ENCODE measurements around the gene RNF114. TPM values are rescaled to one million over a fixed set of nuclear protein-coding genes. Genes with fewer than 3 reads are reported as not detected.
A peak's percentile ranks its signal among the peaks of the same experiment; 100 is the strongest.

Gene RNF114
- total RNA-seq, 1 donor from 2014 or later, result 35.0 TPM

DNA sequence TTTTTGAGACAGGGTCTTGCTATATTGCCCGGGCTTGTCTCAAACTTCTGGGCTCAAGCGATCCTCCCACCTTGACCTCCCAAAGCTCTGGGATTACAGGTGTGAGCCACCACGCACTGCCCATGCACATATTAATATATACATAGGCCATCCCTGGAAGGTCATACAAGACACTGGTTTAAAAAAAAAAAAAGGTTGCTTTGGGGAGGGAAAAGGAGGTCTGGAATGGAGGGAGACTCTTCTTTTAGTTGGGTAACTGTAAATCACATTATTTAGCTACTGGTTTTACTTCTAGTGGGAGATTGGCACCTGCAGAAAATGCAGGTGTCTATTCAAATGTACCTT is 42.5 kb downstream of the RNF114 start:
- H3K9ac ChIP-seq (ENCODE audit: low read depth in 1 of 3, low read length in 3 of 3), result peak overlapping the region in 1 of 3 donors; percentile 66
- no peaks in the 10 kb centered on the region for H3K36me3 ChIP-seq (ENCODE audit: control insufficient read depth in 3 of 3, insufficient read depth in 3 of 3, low read length in 3 of 3)
- H3K9me3 ChIP-seq (ENCODE audit: control insufficient read depth in 3 of 3, low read length in 3 of 3), result no peaks in the 10 kb centered on the region
- peak overlapping the region in 1 of 3 donors; percentile 56 for H3K4me3 ChIP-seq (ENCODE audit: low read length in 3 of 3)
- H3K4me1 ChIP-seq (ENCODE audit: control insufficient read depth in 3 of 3, insufficient read depth in 3 of 3, low read length in 3 of 3), result peaks cover 14 to 22% (median 19%) of the 10 kb centered on the region in 3 donors
- H3K27ac ChIP-seq (ENCODE audit: low read depth, low read length), result no peak overlapping the region
- no peaks in the 10 kb centered on the region for H3K27me3 ChIP-seq (ENCODE audit: control insufficient read depth in 3 of 3, insufficient read depth in 3 of 3, low read length in 3 of 3)

DNA sequence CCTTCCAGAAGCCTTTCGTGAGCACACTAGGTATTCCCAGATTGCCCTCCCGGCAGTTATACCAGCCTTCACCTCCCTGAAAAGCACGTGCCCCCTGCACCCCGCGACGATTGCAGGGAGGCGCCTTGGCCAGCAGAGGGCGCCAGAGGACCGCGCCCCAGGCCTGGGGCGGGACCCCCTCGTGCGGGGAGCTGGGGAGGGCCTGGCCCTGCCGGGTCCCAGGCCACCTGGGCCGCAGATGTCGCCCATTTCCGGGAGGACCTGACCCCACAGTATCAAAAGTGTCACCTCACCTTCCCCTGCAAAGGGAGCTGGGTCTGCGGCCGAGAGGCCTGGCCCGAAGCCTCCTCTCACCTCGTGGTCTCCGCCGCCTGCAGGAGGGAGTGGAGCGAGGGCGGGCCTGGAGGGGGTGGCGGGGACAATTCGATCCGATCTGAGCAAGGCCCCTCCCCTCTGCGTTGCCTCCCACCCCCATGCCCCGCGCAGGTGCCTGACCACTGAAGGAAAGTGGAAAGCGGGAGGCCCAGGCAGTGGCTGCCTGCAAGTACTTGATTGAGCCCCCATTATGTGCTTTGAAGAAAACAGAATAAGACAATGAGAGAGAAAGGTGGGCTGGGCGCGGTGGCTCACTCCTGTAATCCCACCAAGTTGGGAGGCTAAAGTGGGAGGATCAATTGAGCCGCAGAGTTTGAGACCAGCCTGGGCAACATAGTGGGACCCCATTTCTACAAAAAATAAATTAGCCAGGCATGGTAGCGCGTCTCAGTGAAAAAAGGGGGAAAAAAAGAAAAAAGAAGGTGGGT is 43.0 kb downstream of the RNF114 start:
- no peaks in the 10 kb centered on the region for H3K9me3 ChIP-seq (ENCODE audit: control insufficient read depth in 3 of 3, low read length in 3 of 3)
- peaks cover 20 to 28% (median 24%) of the 10 kb centered on the region in 3 donors for H3K4me1 ChIP-seq (ENCODE audit: control insufficient read depth in 3 of 3, insufficient read depth in 3 of 3, low read length in 3 of 3)
- no peaks in the 10 kb centered on the region for H3K36me3 ChIP-seq (ENCODE audit: control insufficient read depth in 3 of 3, insufficient read depth in 3 of 3, low read length in 3 of 3)
- H3K27me3 ChIP-seq (ENCODE audit: control insufficient read depth in 3 of 3, insufficient read depth in 3 of 3, low read length in 3 of 3), result no peaks in the 10 kb centered on the region
- no peak overlapping the region for H3K27ac ChIP-seq (ENCODE audit: low read depth, low read length)
- H3K4me3 ChIP-seq (ENCODE audit: low read length in 3 of 3), result peak overlapping the region; percentile 48 to 66 (median 56)
- peak overlapping the region in 1 of 3 donors; percentile 66 for H3K9ac ChIP-seq (ENCODE audit: low read depth in 1 of 3, low read length in 3 of 3)

DNA sequence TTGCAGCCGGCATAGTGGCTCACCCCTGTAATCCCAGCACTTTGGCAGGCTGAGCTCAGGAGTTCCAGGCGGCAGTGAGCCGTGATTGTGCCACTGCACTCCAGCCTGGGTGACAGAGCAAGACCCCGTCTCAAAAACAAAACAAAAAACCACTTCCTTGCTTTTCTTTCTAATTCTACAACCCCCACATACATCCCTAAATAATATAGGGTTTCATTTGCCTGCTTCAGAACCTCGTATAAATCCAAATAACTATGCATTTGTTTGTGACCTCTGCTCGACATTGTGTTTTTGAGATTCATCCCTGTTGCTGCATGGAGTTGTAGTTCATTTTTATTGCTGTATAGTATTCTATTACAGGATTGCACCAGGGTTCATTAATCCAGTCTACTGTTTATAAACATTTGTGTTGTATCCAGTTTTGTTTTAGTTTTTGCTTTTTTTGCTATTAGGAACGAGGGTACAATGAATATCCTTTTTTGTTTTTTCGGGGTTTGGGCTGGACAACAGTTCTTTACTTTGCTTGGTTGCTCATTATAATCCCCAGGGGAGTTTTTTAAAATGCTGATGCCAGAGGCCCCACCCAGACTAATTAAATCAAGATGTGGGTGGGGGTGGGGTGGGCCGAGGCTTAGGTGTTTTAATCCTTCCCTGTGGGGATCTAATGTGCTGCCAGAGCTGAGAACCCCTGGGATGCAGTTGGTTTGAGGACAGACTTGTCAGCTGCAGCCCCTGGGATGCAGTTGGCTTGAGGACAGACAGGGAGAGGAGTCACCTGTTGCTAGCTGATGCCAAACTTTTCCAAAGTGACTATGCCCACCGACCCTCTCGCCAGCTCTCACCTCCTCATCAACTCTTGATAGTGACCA is 44.2 kb downstream of the RNF114 start:
- Histone ChIP-seq H3K27ac (ENCODE audit: low read depth, low read length) (no peak overlapping the region), H3K9me3 (ENCODE audit: control insufficient read depth in 3 of 3, low read length in 3 of 3) (no peaks in the 10 kb centered on the region), H3K4me1 (ENCODE audit: control insufficient read depth in 3 of 3, insufficient read depth in 3 of 3, low read length in 3 of 3) (peaks cover 31 to 39% (median 36%) of the 10 kb centered on the region in 3 donors), H3K9ac (ENCODE audit: low read depth in 1 of 3, low read length in 3 of 3) (peak overlapping the region in 1 of 3 donors; percentile 25), H3K27me3 (ENCODE audit: control insufficient read depth in 3 of 3, insufficient read depth in 3 of 3, low read length in 3 of 3) (no peaks in the 10 kb centered on the region), H3K4me3 (ENCODE audit: low read length in 3 of 3) (no peak overlapping the region), H3K36me3 (ENCODE audit: control insufficient read depth in 3 of 3, insufficient read depth in 3 of 3, low read length in 3 of 3) (no peaks in the 10 kb centered on the region)

DNA sequence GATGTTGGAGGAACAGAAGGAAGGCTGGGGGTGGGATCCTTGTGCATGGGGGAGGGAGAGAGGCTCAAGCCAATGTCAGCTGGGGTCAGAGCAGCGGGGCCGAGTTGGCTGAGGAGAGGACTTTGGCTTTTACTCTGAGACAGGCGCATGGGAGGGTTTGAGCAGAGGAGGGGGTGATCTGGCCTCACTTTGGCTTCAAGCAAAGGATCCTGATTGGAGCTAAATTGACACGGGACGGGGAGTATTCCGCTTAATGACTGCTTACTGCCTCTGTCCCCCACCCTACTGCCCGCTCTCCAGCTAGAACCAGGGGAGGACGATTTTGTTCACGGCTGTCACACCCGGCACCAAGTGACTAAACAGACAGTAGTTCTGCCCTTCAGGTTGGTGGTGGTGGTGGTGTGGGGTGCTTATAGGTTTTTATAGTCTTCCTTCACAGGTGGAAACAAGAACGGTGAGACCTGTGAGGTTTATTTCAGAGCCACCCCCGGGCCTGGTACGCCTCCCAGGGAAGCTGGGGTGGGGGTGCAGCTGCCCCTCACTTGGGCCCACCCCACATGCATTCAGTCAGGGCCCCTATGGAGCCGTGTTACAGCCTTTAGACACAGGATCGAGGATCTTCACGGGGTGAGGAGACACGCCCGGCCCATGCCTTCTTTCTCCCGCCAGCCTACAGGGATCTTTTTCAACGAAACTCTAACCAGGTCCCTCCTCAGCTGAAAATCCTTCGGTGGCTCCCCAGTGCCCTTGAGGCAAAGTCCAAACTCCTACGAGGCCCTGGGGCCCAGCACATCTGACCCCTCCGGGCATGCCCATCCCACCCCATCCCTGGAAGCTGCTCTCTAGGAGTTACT is 45.2 kb downstream of the RNF114 start:
- H3K9me3 ChIP-seq (ENCODE audit: control insufficient read depth in 3 of 3, low read length in 3 of 3), result no peaks in the 10 kb centered on the region
- H3K36me3 ChIP-seq (ENCODE audit: control insufficient read depth in 3 of 3, insufficient read depth in 3 of 3, low read length in 3 of 3), result no peaks in the 10 kb centered on the region
- H3K27ac ChIP-seq (ENCODE audit: low read depth, low read length), result no peak overlapping the region
- peaks cover 42 to 49% (median 44%) of the 10 kb centered on the region in 3 donors for H3K4me1 ChIP-seq (ENCODE audit: control insufficient read depth in 3 of 3, insufficient read depth in 3 of 3, low read length in 3 of 3)
- H3K9ac ChIP-seq (ENCODE audit: low read depth in 1 of 3, low read length in 3 of 3), result no peak overlapping the region
- no peak overlapping the region for H3K4me3 ChIP-seq (ENCODE audit: low read length in 3 of 3)
- H3K27me3 ChIP-seq (ENCODE audit: control insufficient read depth in 3 of 3, insufficient read depth in 3 of 3, low read length in 3 of 3), result no peaks in the 10 kb centered on the region

DNA sequence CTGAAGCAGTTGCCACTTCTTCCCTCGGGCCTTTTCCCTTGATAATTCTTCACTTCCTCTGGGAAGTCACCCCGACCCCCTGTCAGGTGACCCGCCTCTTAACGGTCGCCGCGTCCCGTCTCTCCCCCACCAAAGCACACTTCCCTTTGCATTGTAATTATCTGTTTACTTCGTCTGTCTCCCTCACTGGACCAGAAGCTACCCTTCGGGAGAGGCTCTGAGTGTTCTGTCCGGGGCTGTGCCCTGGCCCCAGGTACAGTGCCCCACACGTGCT is 45.8 kb downstream of the RNF114 start:
- no peaks in the 10 kb centered on the region for H3K36me3 ChIP-seq (ENCODE audit: control insufficient read depth in 3 of 3, insufficient read depth in 3 of 3, low read length in 3 of 3)
- peak overlapping the region in 2 of 3 donors; percentile 23 to 60 for H3K9ac ChIP-seq (ENCODE audit: low read depth in 1 of 3, low read length in 3 of 3)
- no peak overlapping the region for H3K27ac ChIP-seq (ENCODE audit: low read depth, low read length)
- H3K4me3 ChIP-seq (ENCODE audit: low read length in 3 of 3), result peak overlapping the region in 2 of 3 donors; percentile 52 to 56
- peaks cover 45 to 49% (median 48%) of the 10 kb centered on the region in 3 donors for H3K4me1 ChIP-seq (ENCODE audit: control insufficient read depth in 3 of 3, insufficient read depth in 3 of 3, low read length in 3 of 3)
- no peaks in the 10 kb centered on the region for H3K27me3 ChIP-seq (ENCODE audit: control insufficient read depth in 3 of 3, insufficient read depth in 3 of 3, low read length in 3 of 3)
- no peaks in the 10 kb centered on the region for H3K9me3 ChIP-seq (ENCODE audit: control insufficient read depth in 3 of 3, low read length in 3 of 3)

DNA sequence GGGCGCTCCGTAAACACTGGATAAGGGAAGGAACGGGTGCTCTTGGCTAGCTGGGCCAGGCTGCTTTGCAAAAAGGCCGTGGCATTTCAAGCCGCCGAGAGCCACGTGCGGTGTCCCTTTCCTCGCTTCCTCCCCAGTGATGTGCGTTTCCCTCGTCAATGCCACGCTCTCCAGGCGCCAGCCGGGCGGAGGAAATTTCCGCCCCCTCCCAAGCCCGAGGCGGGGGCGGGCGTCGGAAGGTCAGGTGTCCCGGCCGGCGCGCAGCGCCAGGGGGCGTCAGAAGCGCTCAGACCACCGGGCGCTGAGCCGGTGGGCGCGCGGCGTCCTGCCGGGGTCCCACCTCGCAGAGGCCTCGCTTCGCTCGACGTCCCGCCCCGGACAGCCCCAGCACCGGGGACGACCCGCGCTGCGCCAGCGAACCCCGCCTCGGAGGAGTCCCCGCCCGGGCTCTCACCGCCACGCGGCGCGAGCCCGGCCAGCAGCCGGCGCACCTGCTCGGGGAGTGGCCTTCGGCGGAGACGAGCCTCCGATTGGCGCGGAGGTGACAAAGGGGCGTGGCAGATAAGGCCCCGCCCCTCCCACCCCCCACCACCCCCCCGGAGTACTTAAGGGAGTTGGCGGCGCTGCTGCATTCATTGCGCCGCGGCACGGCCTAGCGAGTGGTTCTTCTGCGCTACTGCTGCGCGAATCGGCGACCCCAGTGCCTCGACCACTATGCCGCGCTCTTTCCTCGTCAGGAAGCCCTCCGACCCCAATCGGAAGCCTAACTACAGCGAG is 46.3 kb downstream of the RNF114 start, which contains the start of gene SNAI1:
SNAI1 (plus strand) TSS at position 635 of the 777 bp plus-strand sequence; CDS start at position 715, 80 bp downstream.
- no peaks in the 10 kb centered on the region for H3K27me3 ChIP-seq (ENCODE audit: control insufficient read depth in 3 of 3, insufficient read depth in 3 of 3, low read length in 3 of 3)
- peak within 1 kb of the TSS; percentile 79 to 88 (median 79) for H3K9ac ChIP-seq (ENCODE audit: low read depth in 1 of 3, low read length in 3 of 3)
- peaks cover 45 to 53% (median 50%) of the 10 kb centered on the region in 3 donors for H3K4me1 ChIP-seq (ENCODE audit: control insufficient read depth in 3 of 3, insufficient read depth in 3 of 3, low read length in 3 of 3)
- no peaks in the 10 kb centered on the region for H3K9me3 ChIP-seq (ENCODE audit: control insufficient read depth in 3 of 3, low read length in 3 of 3)
- H3K36me3 ChIP-seq (ENCODE audit: control insufficient read depth in 3 of 3, insufficient read depth in 3 of 3, low read length in 3 of 3), result no peaks in the 10 kb centered on the region
- H3K4me3 ChIP-seq (ENCODE audit: low read length in 3 of 3), result peak within 1 kb of the TSS; percentile 72 to 81 (median 78)
- peak within 1 kb of the TSS; percentile 60 for H3K27ac ChIP-seq (ENCODE audit: low read depth, low read length)

DNA sequence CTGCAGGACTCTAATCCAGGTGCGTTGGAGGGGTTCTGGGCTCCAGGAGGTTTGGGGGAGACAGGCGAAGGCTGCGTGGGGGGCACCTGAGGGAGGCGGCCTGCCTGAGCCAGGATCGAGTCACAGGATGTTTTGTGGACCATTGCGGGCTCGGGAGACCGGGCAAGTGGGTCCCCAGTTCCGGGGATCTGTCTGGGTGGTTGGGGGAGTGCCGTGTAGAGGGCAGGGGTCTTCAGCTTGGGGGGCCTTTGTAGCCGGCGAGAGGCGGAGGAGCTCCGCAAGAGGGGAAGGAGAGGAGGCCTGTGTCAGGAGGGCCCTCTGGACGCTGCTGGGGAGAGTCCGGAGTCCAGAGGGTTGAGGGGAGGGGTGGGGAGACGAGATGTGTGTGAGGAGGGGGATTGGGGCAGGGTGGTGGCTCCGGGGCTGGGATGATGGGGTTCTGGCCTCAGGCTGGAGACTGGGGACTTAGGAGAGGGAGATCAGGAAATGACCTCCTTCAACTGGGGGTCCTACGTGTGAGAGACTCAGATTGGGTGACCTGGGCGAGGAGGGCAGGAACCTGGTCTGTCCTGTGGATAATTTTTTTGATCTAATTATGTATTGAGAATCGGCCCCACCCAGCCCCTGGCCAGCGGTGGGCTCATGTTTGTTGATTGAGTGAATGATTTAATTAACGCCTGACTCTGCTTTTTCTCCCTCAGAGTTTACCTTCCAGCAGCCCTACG is 47.1 kb downstream of the RNF114 start:
- H3K9ac ChIP-seq (ENCODE audit: low read depth in 1 of 3, low read length in 3 of 3), result peak overlapping the region; percentile 79 to 88 (median 79)
- no peaks in the 10 kb centered on the region for H3K27me3 ChIP-seq (ENCODE audit: control insufficient read depth in 3 of 3, insufficient read depth in 3 of 3, low read length in 3 of 3)
- H3K27ac ChIP-seq (ENCODE audit: low read depth, low read length), result peak overlapping the region; percentile 60
- peak overlapping the region; percentile 72 to 81 (median 78) for H3K4me3 ChIP-seq (ENCODE audit: low read length in 3 of 3)
- peaks cover 0 to 4% (median 0%) of the 10 kb centered on the region in 3 donors for H3K36me3 ChIP-seq (ENCODE audit: control insufficient read depth in 3 of 3, insufficient read depth in 3 of 3, low read length in 3 of 3)
- H3K9me3 ChIP-seq (ENCODE audit: control insufficient read depth in 3 of 3, low read length in 3 of 3), result no peaks in the 10 kb centered on the region
- peaks cover 48 to 58% (median 55%) of the 10 kb centered on the region in 3 donors for H3K4me1 ChIP-seq (ENCODE audit: control insufficient read depth in 3 of 3, insufficient read depth in 3 of 3, low read length in 3 of 3)

DNA sequence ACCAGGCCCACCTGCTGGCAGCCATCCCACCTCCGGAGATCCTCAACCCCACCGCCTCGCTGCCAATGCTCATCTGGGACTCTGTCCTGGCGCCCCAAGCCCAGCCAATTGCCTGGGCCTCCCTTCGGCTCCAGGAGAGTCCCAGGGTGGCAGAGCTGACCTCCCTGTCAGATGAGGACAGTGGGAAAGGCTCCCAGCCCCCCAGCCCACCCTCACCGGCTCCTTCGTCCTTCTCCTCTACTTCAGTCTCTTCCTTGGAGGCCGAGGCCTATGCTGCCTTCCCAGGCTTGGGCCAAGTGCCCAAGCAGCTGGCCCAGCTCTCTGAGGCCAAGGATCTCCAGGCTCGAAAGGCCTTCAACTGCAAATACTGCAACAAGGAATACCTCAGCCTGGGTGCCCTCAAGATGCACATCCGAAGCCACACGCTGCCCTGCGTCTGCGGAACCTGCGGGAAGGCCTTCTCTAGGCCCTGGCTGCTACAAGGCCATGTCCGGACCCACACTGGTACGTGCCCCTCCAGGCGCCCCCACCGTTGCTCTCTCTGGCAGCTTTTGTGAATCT is 47.7 kb downstream of the RNF114 start:
- Histone ChIP-seq H3K4me1 (ENCODE audit: control insufficient read depth in 3 of 3, insufficient read depth in 3 of 3, low read length in 3 of 3) (peaks cover 48 to 56% (median 54%) of the 10 kb centered on the region in 3 donors), H3K4me3 (ENCODE audit: low read length in 3 of 3) (peak overlapping the region; percentile 35 to 78 (median 72)), H3K27ac (ENCODE audit: low read depth, low read length) (peak overlapping the region; percentile 22), H3K9ac (ENCODE audit: low read depth in 1 of 3, low read length in 3 of 3) (peak overlapping the region; percentile 79 to 88 (median 79)), H3K9me3 (ENCODE audit: control insufficient read depth in 3 of 3, low read length in 3 of 3) (no peaks in the 10 kb centered on the region), H3K36me3 (ENCODE audit: control insufficient read depth in 3 of 3, insufficient read depth in 3 of 3, low read length in 3 of 3) (peaks cover 0 to 4% (median 0%) of the 10 kb centered on the region in 3 donors), H3K27me3 (ENCODE audit: control insufficient read depth in 3 of 3, insufficient read depth in 3 of 3, low read length in 3 of 3) (no peaks in the 10 kb centered on the region)

All from skeletal muscle tissue (tissue), 4 donors.